Activated naive CD8-positive, alpha-beta T cell treated with anti-CD3 and anti-CD28 coated beads, Interleukin-2, amount 50 U/mL, for 24 hours (primary cell): ENCODE measurements around the gene DCAF11.

ENCODE experiments used
- ATAC-seq: fragments of 150-1000 bp; cut with Tn5 transposase; one replicate; pipeline ENCODE4 v1.10.0; 2021
- DNase-seq: peaks from one replicate; pipeline ENCODE4 v3.0.0; 2021
- H3K27ac Mint-ChIP-seq: one replicate; pipeline ENCODE4 v1.8.0; 2021; ENCODE audit warnings: mild to moderate bottlenecking, mixed read lengths
- H3K27me3 Mint-ChIP-seq: one replicate; pipeline ENCODE4 v1.8.0; 2021; ENCODE audit warnings: mixed read lengths
- H3K36me3 Mint-ChIP-seq: one replicate; pipeline ENCODE4 v1.8.0; 2021; ENCODE audit warnings: low read depth, mixed read lengths
- H3K4me1 Mint-ChIP-seq: one replicate; pipeline ENCODE4 v1.8.0; 2021; ENCODE audit warnings: mixed read lengths
- H3K4me3 Mint-ChIP-seq: one replicate; pipeline ENCODE4 v1.8.0; 2021; ENCODE audit warnings: mild to moderate bottlenecking, moderate library complexity, mixed read lengths
- H3K9me3 Mint-ChIP-seq: one replicate; pipeline ENCODE4 v1.8.0; 2021; ENCODE audit warnings: mixed read lengths

The DCAF11 gene

DNA sequence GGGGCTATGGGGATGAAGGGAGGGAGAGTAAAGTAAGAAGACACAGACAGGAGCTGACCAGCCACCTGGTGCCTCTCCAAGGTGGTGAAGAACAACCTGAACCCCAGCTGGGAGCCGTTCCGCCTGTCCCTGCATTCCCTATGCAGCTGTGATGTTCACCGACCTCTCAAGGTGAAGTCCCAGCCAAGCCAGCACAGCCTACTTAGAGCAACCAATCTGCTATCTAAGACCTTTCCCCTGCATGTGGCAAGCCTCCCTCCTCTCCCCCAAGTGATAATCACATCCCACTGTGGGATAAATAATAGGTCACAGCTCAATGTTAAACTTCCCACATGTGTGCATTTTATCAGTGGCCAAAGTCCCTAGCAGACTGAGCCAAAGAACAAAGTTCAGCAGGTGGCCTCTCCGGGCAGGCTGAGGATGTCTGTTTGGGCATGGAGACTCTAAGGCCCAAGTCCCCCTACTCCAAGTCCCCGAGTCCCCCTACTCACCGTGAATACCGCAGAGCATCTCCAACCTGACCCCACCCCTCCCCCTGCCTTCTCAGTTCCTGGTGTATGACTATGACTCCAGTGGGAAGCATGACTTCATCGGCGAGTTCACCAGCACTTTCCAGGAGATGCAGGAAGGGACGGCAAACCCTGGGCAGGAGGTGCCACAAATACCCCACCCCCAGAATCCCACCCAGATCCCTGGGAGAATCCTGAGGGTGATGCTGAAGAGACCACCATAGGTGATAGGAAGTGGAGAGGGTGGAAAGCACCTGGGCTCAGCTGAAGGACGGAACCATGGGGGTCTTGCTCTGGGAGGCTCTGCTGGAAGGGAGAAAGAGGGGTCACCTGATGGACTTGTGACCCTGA lies 39.7 kb upstream of the DCAF11 start:
- DNase-seq (no peak), ATAC-seq (no peak)
- no peaks in the 10 kb centered on the region for H3K9me3 Mint-ChIP-seq
- H3K4me3 Mint-ChIP-seq, result no peak overlapping the region
- H3K27me3 Mint-ChIP-seq, result peaks cover under 1% of the 10 kb centered on the region
- H3K27ac Mint-ChIP-seq, result no peak overlapping the region
- H3K36me3 Mint-ChIP-seq, result no peaks in the 10 kb centered on the region
- peaks cover 18% of the 10 kb centered on the region for H3K4me1 Mint-ChIP-seq

GRCh38 chr14:24075485-24076301 lies 38.9 kb upstream of the DCAF11 start:
- Mint-ChIP-seq H3K4me3 (no peak overlapping the region), H3K4me1 (peaks cover 20% of the 10 kb centered on the region), H3K27me3 (no peaks in the 10 kb centered on the region), H3K36me3 (no peaks in the 10 kb centered on the region), H3K27ac (no peak overlapping the region), H3K9me3 (no peaks in the 10 kb centered on the region)
- ATAC-seq (no peak), DNase-seq (no peak)

- DNase-seq (no peak), ATAC-seq (no peak)
- H3K4me3 Mint-ChIP-seq, result no peak overlapping the region
- no peak overlapping the region for H3K27ac Mint-ChIP-seq
- H3K9me3 Mint-ChIP-seq, result no peaks in the 10 kb centered on the region
- peaks cover 18% of the 10 kb centered on the region for H3K4me1 Mint-ChIP-seq
- no peaks in the 10 kb centered on the region for H3K36me3 Mint-ChIP-seq
- no peaks in the 10 kb centered on the region for H3K27me3 Mint-ChIP-seq
Observed at GRCh38 chr14:24076302-24076601, 38.3 kb upstream of the DCAF11 start.

DNA sequence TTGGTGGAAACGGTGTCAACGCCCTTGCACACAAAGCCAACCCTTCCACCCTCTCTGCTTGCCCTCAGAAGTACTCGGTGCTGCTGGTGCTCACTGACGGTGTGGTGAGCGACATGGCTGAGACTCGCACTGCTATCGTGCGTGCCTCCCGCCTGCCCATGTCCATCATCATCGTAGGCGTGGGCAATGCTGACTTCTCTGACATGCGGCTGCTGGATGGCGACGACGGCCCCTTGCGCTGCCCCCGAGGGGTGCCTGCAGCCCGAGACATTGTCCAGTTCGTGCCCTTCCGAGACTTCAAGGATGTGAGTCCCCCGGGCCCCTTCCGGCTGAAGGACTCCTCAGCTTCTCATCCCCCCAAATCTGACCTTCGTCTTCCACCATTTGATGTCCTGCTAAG lies 37.5 kb upstream of the DCAF11 start:
- DNase-seq, result no peak
- no peaks in the 10 kb centered on the region for H3K27me3 Mint-ChIP-seq
- no peak for ATAC-seq
- no peaks in the 10 kb centered on the region for H3K36me3 Mint-ChIP-seq
- H3K27ac Mint-ChIP-seq, result no peak overlapping the region
- peaks cover 22% of the 10 kb centered on the region for H3K4me1 Mint-ChIP-seq
- no peak overlapping the region for H3K4me3 Mint-ChIP-seq
- no peaks in the 10 kb centered on the region for H3K9me3 Mint-ChIP-seq

GRCh38 chr14:24078146-24078545 lies 36.4 kb upstream of the DCAF11 start:
- DNase-seq (no peak), ATAC-seq (no peak)
- H3K27me3 Mint-ChIP-seq, result no peaks in the 10 kb centered on the region
- no peak overlapping the region for H3K4me3 Mint-ChIP-seq
- H3K4me1 Mint-ChIP-seq, result peaks cover 25% of the 10 kb centered on the region
- no peaks in the 10 kb centered on the region for H3K36me3 Mint-ChIP-seq
- no peaks in the 10 kb centered on the region for H3K9me3 Mint-ChIP-seq
- no peak overlapping the region for H3K27ac Mint-ChIP-seq

- peaks cover 27% of the 10 kb centered on the region for H3K4me1 Mint-ChIP-seq
- H3K36me3 Mint-ChIP-seq, result no peaks in the 10 kb centered on the region
- H3K4me3 Mint-ChIP-seq, result no peak overlapping the region
- no peak for ATAC-seq
- H3K27ac Mint-ChIP-seq, result no peak overlapping the region
- no peaks in the 10 kb centered on the region for H3K9me3 Mint-ChIP-seq
- no peaks in the 10 kb centered on the region for H3K27me3 Mint-ChIP-seq
- no peak for DNase-seq
Observed at GRCh38 chr14:24079491-24080141, 35.0 kb upstream of the DCAF11 start.

GRCh38 chr14:24080142-24080530 lies 34.4 kb upstream of the DCAF11 start:
- H3K27me3 Mint-ChIP-seq, result no peaks in the 10 kb centered on the region
- H3K4me3 Mint-ChIP-seq, result peak overlapping the region; percentile 77
- DNase-seq, result no peak
- H3K4me1 Mint-ChIP-seq, result peaks cover 26% of the 10 kb centered on the region
- H3K36me3 Mint-ChIP-seq, result no peaks in the 10 kb centered on the region
- no peak for ATAC-seq
- H3K9me3 Mint-ChIP-seq, result no peaks in the 10 kb centered on the region
- H3K27ac Mint-ChIP-seq, result no peak overlapping the region

- H3K27ac Mint-ChIP-seq, result peak overlapping the region; percentile 67
- H3K9me3 Mint-ChIP-seq, result no peaks in the 10 kb centered on the region
- no peaks in the 10 kb centered on the region for H3K36me3 Mint-ChIP-seq
- ATAC-seq, result peak; percentile 93
- H3K4me1 Mint-ChIP-seq, result peaks cover 19% of the 10 kb centered on the region
- DNase-seq, result peak; percentile 74
- no peaks in the 10 kb centered on the region for H3K27me3 Mint-ChIP-seq
- H3K4me3 Mint-ChIP-seq, result peak overlapping the region; percentile 77
Observed at GRCh38 chr14:24080888-24081738, 33.5 kb upstream of the DCAF11 start.

DNA sequence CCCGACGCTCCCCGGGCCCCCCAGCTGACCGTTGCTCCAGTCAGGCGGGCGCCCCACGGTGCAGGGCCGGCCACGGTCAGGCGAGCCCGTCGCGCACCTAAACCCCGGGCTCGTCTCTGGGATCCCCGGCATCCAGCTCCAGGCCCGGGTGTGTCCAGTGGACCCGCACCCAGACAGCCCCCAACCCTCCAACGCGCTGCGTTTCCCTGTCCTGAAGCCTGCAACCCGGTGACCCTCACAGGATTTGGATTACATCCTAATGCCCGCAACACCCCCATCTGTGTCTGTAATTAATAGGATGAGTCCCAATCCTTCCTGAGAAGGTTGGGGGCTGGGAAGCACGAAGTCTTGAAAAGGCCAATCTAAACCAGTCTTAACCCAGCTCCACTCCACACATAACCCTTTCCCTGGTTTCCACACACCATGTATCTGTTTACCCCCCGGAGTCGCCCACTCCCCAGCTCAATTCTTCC lies 32.8 kb upstream of the DCAF11 start:
- no peak for DNase-seq
- H3K27ac Mint-ChIP-seq, result peak overlapping the region; percentile 68
- H3K9me3 Mint-ChIP-seq, result no peaks in the 10 kb centered on the region
- H3K4me1 Mint-ChIP-seq, result peaks cover 19% of the 10 kb centered on the region
- no peak for ATAC-seq
- no peaks in the 10 kb centered on the region for H3K36me3 Mint-ChIP-seq
- H3K4me3 Mint-ChIP-seq, result peak overlapping the region; percentile 77
- H3K27me3 Mint-ChIP-seq, result no peaks in the 10 kb centered on the region

- DNase-seq, result no peak
- H3K9me3 Mint-ChIP-seq, result no peaks in the 10 kb centered on the region
- no peak overlapping the region for H3K27ac Mint-ChIP-seq
- H3K36me3 Mint-ChIP-seq, result no peaks in the 10 kb centered on the region
- peak overlapping the region; percentile 69 for H3K4me3 Mint-ChIP-seq
- H3K4me1 Mint-ChIP-seq, result peaks cover 19% of the 10 kb centered on the region
- ATAC-seq, result no peak
- H3K27me3 Mint-ChIP-seq, result no peaks in the 10 kb centered on the region
Observed at GRCh38 chr14:24082411-24083080, 32.0 kb upstream of the DCAF11 start.

GRCh38 chr14:24083462-24083861 lies 31.1 kb upstream of the DCAF11 start:
- no peak overlapping the region for H3K4me3 Mint-ChIP-seq
- H3K9me3 Mint-ChIP-seq, result no peaks in the 10 kb centered on the region
- no peaks in the 10 kb centered on the region for H3K27me3 Mint-ChIP-seq
- ATAC-seq, result no peak
- DNase-seq, result no peak
- no peak overlapping the region for H3K27ac Mint-ChIP-seq
- no peaks in the 10 kb centered on the region for H3K36me3 Mint-ChIP-seq
- H3K4me1 Mint-ChIP-seq, result peaks cover 19% of the 10 kb centered on the region

GRCh38 chr14:24084440-24084839 lies 30.1 kb upstream of the DCAF11 start:
- no peaks in the 10 kb centered on the region for H3K27me3 Mint-ChIP-seq
- ATAC-seq (no peak), DNase-seq (no peak)
- peaks cover 19% of the 10 kb centered on the region for H3K4me1 Mint-ChIP-seq
- H3K36me3 Mint-ChIP-seq, result no peaks in the 10 kb centered on the region
- H3K9me3 Mint-ChIP-seq, result no peaks in the 10 kb centered on the region
- no peak overlapping the region for H3K27ac Mint-ChIP-seq
- H3K4me3 Mint-ChIP-seq, result no peak overlapping the region

DNA sequence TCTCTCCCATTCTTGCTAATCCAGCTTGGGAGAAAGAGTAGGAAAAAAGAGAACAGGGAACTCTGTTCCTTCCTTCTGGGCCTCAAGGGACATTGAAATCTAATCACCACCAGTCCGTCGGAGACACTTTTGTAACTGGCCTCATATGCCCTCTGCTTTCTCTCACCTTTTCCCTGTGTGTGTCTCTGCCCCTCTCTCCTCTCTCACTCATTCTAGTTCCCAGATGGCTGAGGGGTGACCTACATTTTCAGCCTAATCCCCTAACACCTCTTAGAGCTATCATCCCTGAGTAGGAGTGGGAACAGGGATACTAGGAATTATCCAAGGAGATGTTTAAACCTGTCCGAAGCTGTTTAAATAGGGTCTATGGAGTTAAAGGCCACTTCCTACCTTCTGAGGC lies 29.4 kb upstream of the DCAF11 start:
- no peak overlapping the region for H3K27ac Mint-ChIP-seq
- no peak for DNase-seq
- H3K4me3 Mint-ChIP-seq, result no peak overlapping the region
- H3K36me3 Mint-ChIP-seq, result no peaks in the 10 kb centered on the region
- H3K9me3 Mint-ChIP-seq, result no peaks in the 10 kb centered on the region
- H3K27me3 Mint-ChIP-seq, result no peaks in the 10 kb centered on the region
- ATAC-seq, result no peak
- H3K4me1 Mint-ChIP-seq, result peaks cover 16% of the 10 kb centered on the region
